Measurements from ENCODE around the gene ASB2. TPM values are rescaled to one million over a fixed set of nuclear protein-coding genes. Genes with fewer than 3 reads are reported as not detected.

ASB2 gene
- polyA plus RNA-seq, 1 donor from 2014 or later, result 0.26 TPM

GRCh38 chr14:93941293-93941910 is 35.0 kb downstream of the ASB2 start:
- Histone ChIP-seq H3K9me3 (ENCODE audit: low read length) (no peaks in the 10 kb centered on the region), H3K9me2 (ENCODE audit: insufficient read depth, low read length) (no peaks in the 10 kb centered on the region), H3F3A (ENCODE audit: insufficient read depth, low read length, poor library complexity, severe bottlenecking) (no peaks in the 10 kb centered on the region), H2AFZ (ENCODE audit: low read depth, low read length) (no peak overlapping the region), H4K20me1 (ENCODE audit: insufficient read depth) (no peaks in the 10 kb centered on the region), H3K79me2 (replicated peaks; ENCODE audit: insufficient read depth, low read length) (no peaks in the 10 kb centered on the region), H3K9ac (ENCODE audit: low read length) (no peak overlapping the region), H3K4me3 (ENCODE audit: low read length) (no peak overlapping the region), H3K27ac (ENCODE audit: low read length) (no peak overlapping the region), H3K4me2 (ENCODE audit: low read length) (no peak overlapping the region), H3K36me3 (ENCODE audit: insufficient read depth, low read length) (no peaks in the 10 kb centered on the region), H3K27me3 (ENCODE audit: insufficient read depth, low read depth, low read length) (peaks cover 20% of the 10 kb centered on the region)
- no peak for TF ChIP-seq POLR2AphosphoS5 (IDR thresholded peaks at IDR 0.05)
- TF ChIP-seq REST (IDR thresholded peaks at IDR 0.05; ENCODE audit: borderline replicate concordance), result no peak
- TF ChIP-seq MXI1 (conservative IDR thresholded peaks at IDR 0.05; ENCODE audit: poor library complexity, severe bottlenecking), result no peak
- TF ChIP-seq RAD21 (conservative IDR thresholded peaks at IDR 0.05), result no peak
- no peak for TF ChIP-seq EZH2 (IDR thresholded peaks at IDR 0.05; ENCODE audit: borderline replicate concordance, insufficient read depth, low read length, poor library complexity, severe bottlenecking)
- TF ChIP-seq SMC3 (conservative IDR thresholded peaks at IDR 0.05; ENCODE audit: poor library complexity), result no peak
- no peak for TF ChIP-seq CTCF (IDR thresholded peaks at IDR 0.05; ENCODE audit: poor library complexity, severe bottlenecking)
- TF ChIP-seq EP300 (conservative IDR thresholded peaks at IDR 0.05; ENCODE audit: poor library complexity, severe bottlenecking), result no peak
- no peak for TF ChIP-seq TAF1 (IDR thresholded peaks at IDR 0.05; ENCODE audit: low read depth)

- no peak overlapping the region for H3K4me3 ChIP-seq (ENCODE audit: low read length)
- no peak overlapping the region for H2AFZ ChIP-seq (ENCODE audit: low read depth, low read length)
- no peaks in the 10 kb centered on the region for H3K9me2 ChIP-seq (ENCODE audit: insufficient read depth, low read length)
- H3K9ac ChIP-seq (ENCODE audit: low read length), result no peak overlapping the region
- H4K20me1 ChIP-seq (ENCODE audit: insufficient read depth), result no peaks in the 10 kb centered on the region
- TF ChIP-seq RAD21 (conservative IDR thresholded peaks at IDR 0.05), result no peak
- no peak for TF ChIP-seq SMC3 (conservative IDR thresholded peaks at IDR 0.05; ENCODE audit: poor library complexity)
- TF ChIP-seq REST (IDR thresholded peaks at IDR 0.05; ENCODE audit: borderline replicate concordance), result no peak
- no peak for TF ChIP-seq MXI1 (conservative IDR thresholded peaks at IDR 0.05; ENCODE audit: poor library complexity, severe bottlenecking)
- no peak for TF ChIP-seq EP300 (conservative IDR thresholded peaks at IDR 0.05; ENCODE audit: poor library complexity, severe bottlenecking)
- no peak for TF ChIP-seq POLR2AphosphoS5 (IDR thresholded peaks at IDR 0.05)
- TF ChIP-seq CTCF (IDR thresholded peaks at IDR 0.05; ENCODE audit: poor library complexity, severe bottlenecking), result no peak
- TF ChIP-seq TAF1 (IDR thresholded peaks at IDR 0.05; ENCODE audit: low read depth), result no peak
- TF ChIP-seq EZH2 (IDR thresholded peaks at IDR 0.05; ENCODE audit: borderline replicate concordance, insufficient read depth, low read length, poor library complexity, severe bottlenecking), result no peak
- no peaks in the 10 kb centered on the region for H3K9me3 ChIP-seq (ENCODE audit: low read length)
- H3K79me2 ChIP-seq (replicated peaks; ENCODE audit: insufficient read depth, low read length), result no peaks in the 10 kb centered on the region
- H3K36me3 ChIP-seq (ENCODE audit: insufficient read depth, low read length), result no peaks in the 10 kb centered on the region
- H3F3A ChIP-seq (ENCODE audit: insufficient read depth, low read length, poor library complexity, severe bottlenecking), result no peaks in the 10 kb centered on the region
- no peak overlapping the region for H3K27ac ChIP-seq (ENCODE audit: low read length)
- H3K27me3 ChIP-seq (ENCODE audit: insufficient read depth, low read depth, low read length), result peaks cover 20% of the 10 kb centered on the region
- H3K4me2 ChIP-seq (ENCODE audit: low read length), result no peak overlapping the region
Observed at GRCh38 chr14:93940437-93940836, 35.9 kb downstream of the ASB2 start.
